Measurements from ENCODE around the gene ABLIM1.
A peak's percentile ranks its signal among the peaks of the same experiment; 100 is the strongest.

- TF ChIP-seq TSHZ1 (tag by site-specific recombination; IDR thresholded peaks at IDR 0.05; ENCODE audit: borderline replicate concordance) = no peak
- no peak for TF ChIP-seq CTCF (tag by site-specific recombination; IDR thresholded peaks at IDR 0.05)
- no peak for TF ChIP-seq ZNF677 (tag by site-specific recombination; IDR thresholded peaks at IDR 0.05)
- TF ChIP-seq MZF1 (tag by site-specific recombination; IDR thresholded peaks at IDR 0.05; ENCODE audit: borderline replicate concordance) = no peak
- no peak for TF ChIP-seq ELK4 (IDR thresholded peaks at IDR 0.05; ENCODE audit: borderline replicate concordance, low read depth, low read length)
- peak; percentile 80; the same call in 1 of the 2 replicates for TF ChIP-seq ZNF18 (tag by site-specific recombination; IDR thresholded peaks at IDR 0.05)
- no peak for TF ChIP-seq ZNF121 (tag by site-specific recombination; IDR thresholded peaks at IDR 0.05)
These were observed 138.8 kb downstream of the ABLIM1 start for GRCh38 chr10:114519306-114519669.
